HG02885 (cell line): Measurements from ENCODE around the gene GNAS.
A peak's percentile ranks its signal among the peaks of the same experiment; 100 is the strongest.
"Not testable (repeated sequence)": the region's sequence is repeated elsewhere in the genome, so short reads cannot be mapped to it uniquely, and the experiment has no call there.

Experiments used
- ATAC-seq: cut with Tn5 transposase; IDR thresholded peaks from one replicate; pipeline ENCODE4 v1.9.1; 2021; ENCODE audit warnings: mild to moderate bottlenecking; ENCODE audit not compliant: unreplicated experiment, poor library complexity

The GNAS gene

DNA sequence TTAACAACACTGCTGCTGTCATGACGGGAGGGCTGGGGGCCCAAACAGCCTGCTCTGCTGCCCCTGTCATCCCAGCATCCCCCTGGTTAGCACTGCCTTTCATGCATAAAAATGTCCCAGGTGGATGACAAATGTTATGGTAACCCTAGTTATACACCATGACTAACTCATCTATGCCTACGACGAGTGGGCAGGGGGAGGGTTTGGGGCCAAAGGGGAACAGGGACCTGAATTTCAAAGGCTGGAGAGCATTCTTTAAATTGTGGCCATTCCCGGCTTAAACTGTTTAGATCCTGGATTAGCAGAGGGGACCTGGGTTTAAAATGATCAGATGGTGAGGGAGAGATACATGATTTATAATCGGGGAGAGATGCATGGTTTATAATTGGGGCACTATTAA lies 26.2 kb upstream of the GNAS start:
- ATAC-seq, result no peak

- no peak for ATAC-seq
Measured at GRCh38 chr20:58828136-58828535, 24.4 kb upstream of the GNAS start.

DNA sequence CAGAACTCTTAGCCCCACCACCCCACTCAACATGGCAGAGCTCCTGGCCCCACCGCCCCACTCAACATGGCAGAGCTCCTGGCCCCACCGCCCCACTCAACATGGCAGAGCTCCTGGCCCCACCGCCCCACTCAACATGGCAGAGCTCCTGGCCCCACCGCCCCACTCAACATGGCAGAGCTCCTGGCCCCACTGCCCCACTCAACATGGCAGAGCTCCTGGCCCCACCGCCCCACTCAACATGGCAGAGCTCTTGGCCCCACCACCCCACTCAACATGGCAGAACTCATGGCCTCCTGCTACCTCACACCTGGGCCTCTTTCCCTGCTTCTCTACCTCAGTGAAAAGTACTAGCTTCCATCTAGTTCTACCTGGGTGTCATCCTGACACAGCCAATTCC lies 23.7 kb upstream of the GNAS start:
- ATAC-seq, result not testable (repeated sequence)

- ATAC-seq, result no peak
Measured at GRCh38 chr20:58829531-58829941, 23.0 kb upstream of the GNAS start.

- no peak for ATAC-seq
Measured at GRCh38 chr20:58832457-58832856, 20.1 kb upstream of the GNAS start.

DNA sequence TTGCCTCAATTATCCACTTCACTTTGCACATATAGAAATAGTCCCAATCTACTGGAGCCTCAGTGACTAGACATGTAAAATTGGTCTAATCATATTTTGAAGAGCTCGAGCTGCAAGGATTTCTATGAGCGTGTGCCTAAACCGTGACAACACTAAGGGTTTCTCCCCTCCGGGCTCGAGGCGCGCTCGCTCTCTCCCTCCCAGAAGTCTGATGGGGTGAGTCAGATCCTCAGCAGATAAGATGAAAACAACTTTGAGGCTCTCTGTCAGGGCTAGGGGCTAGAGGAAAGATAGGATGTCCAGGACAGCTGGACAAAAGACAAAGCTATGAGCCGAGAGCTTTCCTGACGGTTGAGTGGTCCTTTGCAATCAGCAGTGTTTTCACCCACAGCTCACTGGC lies 18.6 kb upstream of the GNAS start:
- no peak for ATAC-seq

- ATAC-seq, result no peak
Measured at GRCh38 chr20:58835231-58835630, 17.3 kb upstream of the GNAS start.

DNA sequence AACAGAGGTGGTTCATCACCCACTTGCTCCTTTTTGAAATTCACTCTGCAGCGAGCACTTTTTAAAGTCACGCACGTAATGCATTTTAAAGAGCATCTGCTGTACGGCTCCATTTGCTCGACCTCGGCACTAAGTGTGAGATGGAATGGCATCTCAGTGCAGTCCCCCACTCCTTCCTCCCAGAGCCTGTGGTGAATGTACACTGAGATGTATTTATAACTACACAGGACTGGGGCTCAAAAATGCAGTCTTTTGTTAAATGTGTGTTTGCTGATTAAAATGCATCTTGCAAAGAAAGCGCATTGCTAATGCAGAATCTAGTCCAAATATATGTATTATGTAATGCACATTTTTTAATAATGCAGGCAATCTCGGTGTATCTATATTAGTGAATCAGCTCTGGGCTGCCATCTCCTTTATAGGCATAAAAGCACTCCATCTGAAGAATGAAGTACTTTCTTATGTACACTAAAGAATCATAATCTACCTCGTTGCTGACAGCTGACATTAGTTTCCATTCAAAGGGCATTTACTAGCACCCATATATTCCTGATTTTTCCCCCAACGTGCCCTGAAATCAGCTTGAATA lies 15.8 kb upstream of the GNAS start:
- no peak for ATAC-seq

GRCh38 chr20:58837717-58838116 lies 14.8 kb upstream of the GNAS start:
- ATAC-seq, result no peak

GRCh38 chr20:58838174-58838573 lies 14.3 kb upstream of the GNAS start:
- ATAC-seq, result no peak

- no peak for ATAC-seq
Measured at GRCh38 chr20:58839474-58839874, 13.0 kb upstream of the GNAS start.

DNA sequence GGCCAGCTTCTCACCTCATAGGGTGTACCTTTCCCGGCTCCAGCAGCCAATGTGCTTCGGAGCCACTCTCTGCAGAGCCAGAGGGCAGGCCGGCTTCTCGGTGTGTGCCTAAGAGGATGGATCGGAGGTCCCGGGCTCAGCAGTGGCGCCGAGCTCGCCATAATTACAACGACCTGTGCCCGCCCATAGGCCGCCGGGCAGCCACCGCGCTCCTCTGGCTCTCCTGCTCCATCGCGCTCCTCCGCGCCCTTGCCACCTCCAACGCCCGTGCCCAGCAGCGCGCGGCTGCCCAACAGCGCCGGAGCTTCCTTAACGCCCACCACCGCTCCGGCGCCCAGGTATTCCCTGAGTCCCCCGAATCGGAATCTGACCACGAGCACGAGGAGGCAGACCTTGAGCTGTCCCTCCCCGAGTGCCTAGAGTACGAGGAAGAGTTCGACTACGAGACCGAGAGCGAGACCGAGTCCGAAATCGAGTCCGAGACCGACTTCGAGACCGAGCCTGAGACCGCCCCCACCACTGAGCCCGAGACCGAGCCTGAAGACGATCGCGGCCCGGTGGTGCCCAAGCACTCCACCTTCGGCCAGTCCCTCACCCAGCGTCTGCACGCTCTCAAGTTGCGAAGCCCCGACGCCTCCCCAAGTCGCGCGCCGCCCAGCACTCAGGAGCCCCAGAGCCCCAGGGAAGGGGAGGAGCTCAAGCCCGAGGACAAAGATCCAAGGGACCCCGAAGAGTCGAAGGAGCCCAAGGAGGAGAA lies 12.3 kb upstream of the GNAS start:
- ATAC-seq, result no peak

GRCh38 chr20:58840816-58841538 lies 11.5 kb upstream of the GNAS start:
- ATAC-seq, result no peak

- no peak for ATAC-seq
Measured at GRCh38 chr20:58841539-58842264, 10.8 kb upstream of the GNAS start.

DNA sequence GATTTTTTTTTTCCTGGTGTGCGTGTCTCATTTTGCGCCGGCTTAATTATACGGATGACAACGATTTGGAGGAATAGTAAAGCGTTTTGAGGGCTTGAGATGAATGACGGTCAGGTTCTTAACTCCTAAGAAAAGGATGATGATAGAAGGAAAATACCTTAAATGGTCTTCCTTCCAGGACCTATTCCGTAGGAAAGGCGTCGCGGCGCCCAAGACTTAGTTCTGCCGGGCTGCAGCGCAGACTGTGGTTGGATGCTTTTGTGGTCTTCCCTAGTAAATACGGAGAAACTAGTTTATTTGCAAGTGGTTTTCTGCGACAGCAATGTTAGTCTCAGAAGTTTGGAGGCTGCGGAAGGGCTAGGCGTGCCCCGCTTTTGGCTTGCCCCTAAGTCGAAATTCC lies 10.2 kb upstream of the GNAS start:
- ATAC-seq, result no peak

- no peak for ATAC-seq
Measured at GRCh38 chr20:58843128-58843556, 9.4 kb upstream of the GNAS start.

DNA sequence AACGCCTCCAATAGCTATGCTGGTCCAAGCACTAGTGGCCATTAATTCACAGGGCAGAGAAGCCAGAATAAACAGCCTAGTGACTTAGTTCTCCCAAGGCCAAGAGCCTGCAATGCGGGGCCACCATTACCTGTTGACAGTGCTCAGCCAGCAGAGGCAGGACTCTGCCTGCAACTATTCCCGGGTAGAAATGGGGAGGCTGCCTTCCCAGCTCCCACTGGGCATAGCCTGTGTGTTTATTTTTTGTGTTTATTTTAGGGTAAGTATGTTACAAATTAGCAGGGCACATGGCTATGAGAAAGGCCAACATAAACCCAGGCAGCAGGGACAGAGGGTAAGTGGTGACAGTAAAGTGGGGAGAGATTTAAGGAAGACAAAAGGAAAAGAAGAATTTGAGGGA lies 6.8 kb upstream of the GNAS start:
- ATAC-seq, result no peak

DNA sequence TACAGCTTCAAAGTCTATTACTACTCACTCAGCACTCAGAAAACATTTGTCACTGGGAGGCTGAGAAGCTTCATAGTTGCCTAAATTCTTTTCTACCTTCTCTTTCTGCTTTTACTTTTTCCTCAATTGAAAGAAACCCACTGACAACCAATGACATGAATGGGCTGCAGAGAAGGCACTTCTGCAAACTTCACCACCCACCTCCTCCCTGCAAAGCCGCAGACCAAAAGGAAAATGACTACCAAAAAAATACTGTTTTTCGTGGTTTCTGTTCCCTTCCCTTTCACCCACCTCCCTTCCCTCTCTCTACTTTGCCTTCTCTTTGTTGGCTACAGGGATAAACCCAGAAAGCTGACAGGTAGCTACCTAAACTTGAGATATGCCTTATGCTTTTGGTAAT lies 5.1 kb upstream of the GNAS start:
- ATAC-seq, result no peak

GRCh38 chr20:58850693-58851174 lies 1.8 kb upstream of the GNAS start, which contains the start of gene GNAS-AS1:
TSS of gene GNAS-AS1 (minus strand) at chr20:58850902.
- ATAC-seq, result peak; percentile 86

GRCh38 chr20:58851221-58851968 lies 1.1 kb upstream of the GNAS start:
- ATAC-seq, result no peak
